IPS-NIHi7 (cell line): ENCODE results near the gene C4orf50.

Experiments
- DNase-seq: peaks from one replicate; pipeline ENCODE4 v3.0.0; 2012; ENCODE audit warnings: mixed read lengths; ENCODE audit errors: extremely low spot score

C4orf50 gene

DNA sequence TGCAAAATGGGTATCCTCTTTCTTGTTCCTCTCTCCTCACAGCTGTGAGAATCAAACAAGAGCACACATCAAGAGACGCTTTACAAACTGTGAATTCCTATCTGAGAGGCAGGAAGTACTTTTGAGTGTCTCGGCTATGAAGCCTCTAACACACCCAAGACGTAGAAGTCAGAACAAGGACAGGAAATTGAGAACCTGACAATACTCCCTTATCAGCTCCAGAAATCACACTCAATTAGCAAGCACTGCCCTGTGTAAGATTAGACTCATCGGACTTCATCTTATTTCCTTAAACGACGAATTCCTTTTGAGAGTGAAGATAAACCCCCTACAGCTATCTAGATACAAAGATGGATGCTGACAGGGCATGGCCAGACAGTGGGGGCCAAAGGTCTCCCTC lies 74.7 kb downstream of the C4orf50 start:
- no peak for DNase-seq

GRCh38 chr4:5942947-5943346 lies 75.3 kb downstream of the C4orf50 start:
- no peak for DNase-seq

- no peak for DNase-seq
Measured at GRCh38 chr4:5941601-5942000, 76.6 kb downstream of the C4orf50 start.

DNA sequence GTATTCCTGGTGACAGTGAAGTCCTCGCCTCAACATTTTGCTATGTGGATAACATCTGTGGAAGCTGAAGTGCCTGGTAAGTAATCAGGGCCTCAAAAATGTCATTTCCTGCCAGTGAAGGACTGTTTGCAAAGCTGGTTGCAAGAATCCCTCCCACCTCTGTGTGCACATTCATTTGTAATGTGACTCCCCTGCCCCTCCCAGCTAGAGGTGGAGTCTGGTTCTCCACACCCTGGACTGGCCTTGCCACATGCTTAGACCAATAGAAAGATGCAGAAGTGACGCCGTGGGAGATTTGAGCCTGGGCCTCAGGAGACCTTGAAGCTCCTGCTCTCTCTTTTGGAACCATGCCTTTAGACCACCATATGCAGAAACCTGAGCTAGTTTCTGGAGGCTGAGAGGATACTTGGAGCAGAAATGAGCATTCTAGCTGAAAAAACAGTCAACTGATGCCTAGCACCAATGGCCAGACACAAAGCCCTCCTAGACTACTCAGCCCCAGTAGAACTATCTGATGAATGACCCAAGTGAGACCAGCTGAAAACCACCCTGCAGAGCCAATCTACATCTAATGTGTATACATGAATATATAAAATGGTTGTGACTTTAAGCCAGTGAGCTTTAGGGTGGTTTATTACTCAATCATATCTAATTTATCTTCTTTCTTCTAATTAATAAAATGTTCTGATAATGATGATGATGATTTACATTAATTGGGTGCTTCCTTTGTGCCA lies 77.6 kb downstream of the C4orf50 start:
- peak; percentile 48 for DNase-seq

- DNase-seq = no peak
Measured at GRCh38 chr4:5933996-5934831, 84.0 kb downstream of the C4orf50 start.

DNA sequence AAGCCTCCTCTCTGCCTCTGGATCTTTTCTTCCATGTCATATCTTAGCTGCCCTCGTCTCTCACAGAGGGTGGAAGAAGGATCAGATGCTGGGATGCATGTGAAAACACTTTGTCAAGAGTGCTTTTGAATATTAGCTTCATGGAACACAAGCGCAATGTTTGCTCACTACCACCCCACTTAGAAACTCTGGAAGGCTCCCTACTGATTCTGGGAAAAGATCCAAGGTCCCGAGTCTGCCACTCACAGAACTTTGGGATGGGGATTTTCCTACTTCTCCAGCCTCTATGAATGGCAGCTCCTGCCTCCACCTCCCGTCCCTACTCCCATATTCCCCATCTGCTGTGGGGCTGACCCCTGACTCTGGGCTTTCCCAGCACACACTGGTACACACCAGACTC lies 85.1 kb downstream of the C4orf50 start:
- no peak for DNase-seq

DNA sequence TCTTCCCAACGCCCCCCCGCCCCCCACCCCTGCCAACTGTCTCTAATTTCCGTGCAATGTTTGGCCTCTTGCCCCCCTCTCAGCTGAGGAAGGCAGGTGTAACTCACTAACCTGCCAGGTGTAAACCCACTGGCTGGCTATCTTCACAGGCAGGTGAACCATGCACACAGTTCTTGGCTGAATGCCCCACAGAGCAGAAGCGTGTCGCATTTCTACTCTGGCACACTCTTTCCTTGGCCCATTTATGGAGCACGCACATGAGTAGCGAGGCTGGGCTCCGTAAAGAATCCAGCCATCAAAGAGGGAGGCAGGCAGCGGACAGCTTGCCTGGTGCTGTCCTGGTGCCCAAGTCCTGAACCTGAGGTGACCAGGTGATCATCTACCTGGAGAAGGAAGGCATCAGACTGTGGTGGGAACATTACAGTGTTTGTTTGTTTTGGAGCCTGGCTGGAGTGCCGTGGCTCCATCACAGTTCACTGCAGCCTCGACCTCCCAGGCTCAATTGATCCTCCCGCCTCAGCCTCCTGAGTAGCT lies 86.1 kb downstream of the C4orf50 start:
- no peak for DNase-seq

- DNase-seq = no peak
Measured at GRCh38 chr4:5931526-5931925, 86.7 kb downstream of the C4orf50 start.

DNA sequence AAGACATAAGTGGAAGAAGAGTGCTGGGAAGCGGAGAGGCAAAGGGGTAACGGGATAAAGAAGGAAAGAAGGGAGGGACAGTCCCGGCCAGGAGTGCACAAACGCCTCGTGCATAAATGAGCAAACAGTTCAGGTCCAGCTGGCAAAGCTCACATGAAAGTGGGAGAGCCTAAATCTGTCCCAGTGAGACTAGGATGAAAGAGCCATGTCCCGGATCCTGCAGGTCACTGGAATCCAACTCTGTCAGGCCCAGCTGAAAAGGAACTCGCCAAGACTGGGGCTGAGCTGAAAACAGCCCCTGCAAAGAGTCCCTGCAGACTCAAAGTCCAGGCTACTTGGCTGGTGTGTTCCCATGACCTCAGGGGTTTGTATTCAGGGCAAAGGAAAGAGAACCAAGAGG lies 87.4 kb downstream of the C4orf50 start:
- no peak for DNase-seq

DNA sequence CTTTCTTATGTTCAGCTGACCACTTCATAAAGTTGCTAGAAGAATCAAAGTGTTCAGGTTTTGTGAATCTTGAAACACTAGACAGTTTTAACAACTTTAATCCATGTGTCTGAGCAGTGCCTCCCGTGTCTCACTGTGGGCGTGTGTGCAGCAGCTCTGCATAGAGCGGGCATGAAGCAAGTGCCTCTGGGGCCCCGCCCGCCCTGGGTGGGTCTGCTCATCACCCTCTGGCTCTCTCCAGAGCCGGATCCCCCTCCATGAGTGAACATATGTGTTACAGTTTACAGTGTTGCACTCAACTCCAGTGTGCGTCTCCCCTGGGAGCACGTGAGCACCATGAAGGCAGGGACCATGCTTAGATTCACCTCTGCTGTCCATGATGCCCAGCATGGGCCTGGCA lies 87.8 kb downstream of the C4orf50 start:
- no peak for DNase-seq

- no peak for DNase-seq
Measured at GRCh38 chr4:5928844-5929420, 89.3 kb downstream of the C4orf50 start.

GRCh38 chr4:5928274-5928673 lies 90.0 kb downstream of the C4orf50 start:
- no peak for DNase-seq

DNA sequence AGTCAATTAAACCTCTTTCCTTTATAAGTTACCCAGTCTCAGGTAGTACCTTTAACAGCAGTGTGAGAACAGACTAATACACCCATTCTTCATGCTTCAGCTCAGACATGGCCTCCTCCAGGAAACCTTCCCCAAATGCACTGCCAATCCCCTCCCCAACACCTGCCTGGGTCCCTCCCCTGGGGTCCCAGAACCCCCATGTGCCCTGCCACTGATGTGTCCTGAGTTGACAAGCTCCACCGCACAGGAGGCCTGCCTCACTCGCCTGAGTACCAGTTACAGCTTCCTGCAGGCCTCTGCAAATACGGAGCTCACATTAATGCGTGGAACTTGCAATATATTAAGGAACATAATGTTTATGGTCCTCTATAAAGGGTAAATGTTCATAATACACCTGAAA lies 90.5 kb downstream of the C4orf50 start:
- no peak for DNase-seq

GRCh38 chr4:5927116-5927515 lies 91.1 kb downstream of the C4orf50 start:
- DNase-seq = no peak

DNA sequence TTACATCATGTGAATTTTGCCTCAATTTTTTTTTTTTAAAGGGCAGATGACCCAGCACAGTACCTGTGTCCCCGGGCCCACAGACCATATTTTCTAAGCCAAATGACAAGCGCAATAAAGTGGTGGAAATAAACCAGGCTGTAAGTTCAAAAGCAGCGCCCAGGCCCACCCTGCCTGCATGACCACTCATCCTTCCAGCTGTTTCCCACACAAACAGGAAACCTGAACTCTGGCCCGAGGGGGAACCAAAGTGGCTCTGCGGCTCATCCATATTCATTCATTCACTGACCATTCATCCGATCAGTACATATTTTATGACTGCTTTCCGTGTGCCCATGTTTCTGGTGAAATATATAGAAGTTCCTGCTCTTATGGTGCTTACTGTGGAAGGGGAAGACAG lies 91.6 kb downstream of the C4orf50 start:
- DNase-seq = no peak

DNA sequence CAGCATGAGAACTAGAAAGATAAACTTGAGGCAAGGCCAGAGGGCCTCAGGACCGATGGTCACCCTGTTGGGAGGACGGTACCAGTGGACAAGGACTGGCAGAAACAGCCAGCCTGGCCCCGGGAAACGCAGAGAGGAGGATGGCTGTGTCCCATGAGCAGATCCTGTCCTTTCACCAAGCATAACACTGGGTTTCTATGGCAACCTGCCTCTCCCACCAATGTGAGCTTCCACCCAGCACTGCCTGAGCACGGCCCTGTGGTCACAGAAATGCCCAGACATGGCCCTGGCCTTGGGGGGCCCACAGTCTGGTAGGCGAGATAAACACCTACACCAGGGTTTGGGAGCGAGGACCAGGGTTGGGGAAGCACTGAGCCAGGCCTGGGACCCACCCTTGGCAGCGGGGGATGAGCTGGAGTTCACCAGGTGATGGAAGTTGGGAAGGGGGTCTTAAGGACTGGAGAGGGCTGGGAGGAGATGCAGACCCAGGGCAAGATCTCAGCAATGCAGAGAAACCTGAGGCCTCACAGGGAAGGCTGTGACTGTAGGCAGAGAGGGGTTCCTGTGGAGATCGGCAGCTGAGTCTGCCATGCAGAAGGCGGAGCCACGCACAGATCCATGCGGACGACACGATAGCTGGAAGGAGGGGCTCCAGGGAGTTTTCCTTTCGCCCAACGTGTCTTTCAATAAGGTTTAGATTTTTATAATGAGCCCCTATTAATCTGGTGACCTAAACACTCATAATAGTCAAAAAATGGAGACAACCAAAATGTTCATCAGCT lies 92.6 kb downstream of the C4orf50 start:
- no peak for DNase-seq

DNA sequence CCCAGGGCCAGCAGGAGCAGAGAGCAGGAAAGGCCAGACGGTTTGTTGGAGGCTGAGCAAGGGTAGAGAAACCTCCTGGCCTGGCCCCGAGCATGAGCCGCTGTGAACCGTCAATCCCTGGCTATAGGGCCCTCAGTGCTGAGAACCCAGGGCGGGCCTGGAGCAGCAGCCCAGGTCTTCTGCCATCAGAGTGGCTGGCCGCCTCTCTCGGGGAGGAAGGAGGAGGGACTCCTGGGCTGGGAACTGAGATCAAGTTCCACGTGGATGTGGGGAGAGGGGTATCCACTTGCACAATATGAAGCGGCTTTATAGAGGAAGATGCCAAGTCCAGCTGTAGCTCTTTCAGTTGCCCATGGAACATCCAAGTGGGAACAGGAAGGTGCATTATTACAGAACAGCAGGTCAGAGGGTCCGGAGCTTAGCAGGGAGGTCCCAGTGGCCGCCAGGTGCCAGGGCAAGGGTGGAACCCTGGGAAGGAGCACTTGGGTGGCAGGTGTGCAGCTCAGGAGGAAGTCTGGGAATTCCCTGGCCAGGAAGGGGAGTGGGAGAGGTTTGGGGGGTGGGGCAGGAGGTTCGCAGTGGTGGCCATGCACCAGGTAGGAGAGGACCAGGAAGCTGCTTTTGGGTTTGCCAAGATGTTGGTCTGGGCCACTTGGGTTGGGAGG lies 93.6 kb downstream of the C4orf50 start:
- no peak for DNase-seq

DNA sequence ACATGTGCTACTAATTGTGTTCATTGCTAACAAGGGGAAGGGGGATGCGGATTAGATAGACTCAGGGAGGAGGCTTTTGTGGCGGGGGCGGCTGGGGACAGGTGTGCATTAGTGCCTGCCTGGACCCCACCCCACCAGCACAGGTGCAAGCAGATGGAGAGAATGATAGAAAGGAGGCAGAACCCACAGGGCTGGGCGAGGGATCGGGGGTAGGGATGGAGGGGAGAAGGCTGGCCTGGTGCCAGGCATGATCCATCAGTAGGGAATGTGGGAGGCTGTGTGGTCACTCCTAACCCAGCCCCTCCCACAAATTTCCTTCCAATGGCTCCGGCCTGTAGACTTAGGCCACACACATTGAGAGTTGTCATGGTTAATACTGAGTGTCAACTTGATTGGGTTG lies 94.9 kb downstream of the C4orf50 start:
- DNase-seq = no peak

DNA sequence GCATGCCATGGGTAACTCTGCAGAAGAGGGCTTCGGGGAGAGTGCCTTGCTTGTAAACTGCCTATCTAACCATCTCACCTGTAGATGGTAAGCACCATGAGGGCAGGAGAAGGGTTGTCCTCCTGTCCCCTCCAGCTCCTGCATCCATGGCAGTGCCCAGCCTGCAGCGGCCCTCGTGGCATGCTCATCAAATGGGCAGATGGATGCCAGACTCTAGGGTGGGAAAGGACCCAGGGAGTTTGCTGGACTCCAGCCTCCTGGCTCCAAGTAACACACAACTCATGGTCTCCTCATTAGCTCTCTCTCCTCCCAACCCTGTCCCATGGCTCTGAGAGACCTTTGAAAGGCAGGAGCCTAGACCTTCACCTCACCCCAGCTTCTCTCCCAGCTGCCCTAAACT lies 95.7 kb downstream of the C4orf50 start:
- no peak for DNase-seq

- DNase-seq = no peak
Measured at GRCh38 chr4:5921981-5922380, 96.2 kb downstream of the C4orf50 start.
